Spleen (tissue), 11 donors: ENCODE data around the gene AGRN. TPM values are rescaled to one million over a fixed set of nuclear protein-coding genes. Genes with fewer than 3 reads are reported as not detected.

Experiments used
- DNase-seq: peaks from one replicate; pipeline ENCODE4 v3.0.0-alpha.2; 2020
- H3K27ac ChIP-seq, 8 donors: fragments of 200-600 bp; sonication (generic) in 7 of 8; 1 replicate in 4 of 8; 2 replicates in 4 of 8; pipeline versions ENCODE4 v1.5.0 to v1.8.0; 2016 to 2021; ENCODE audit warnings: inconsistent platforms in 4 of 8, mild to moderate bottlenecking in 4 of 8, moderate library complexity in 1 of 8
- H3K27me3 ChIP-seq, 7 donors: fragments of 200-600 bp; sonication (generic) in 6 of 7; replicated peaks in 1 of 7; 1 replicate in 4 of 7; 2 replicates in 3 of 7; pipeline versions ENCODE4 v1.5.0 to v1.8.0; 2016 to 2021; ENCODE audit warnings: inconsistent platforms in 3 of 7, mild to moderate bottlenecking in 1 of 7
- H3K36me3 ChIP-seq, 6 donors: fragments of 200-600 bp; sonication (generic) in 5 of 6; 1 replicate in 4 of 6; 2 replicates in 2 of 6; pipeline versions ENCODE4 v1.5.0 to v1.8.0; 2016 to 2021; ENCODE audit warnings: inconsistent platforms in 2 of 6
- H3K4me1 ChIP-seq, 6 donors: fragments of 200-600 bp; sonication (generic) in 5 of 6; 1 replicate in 3 of 6; 2 replicates in 3 of 6; pipeline versions ENCODE4 v1.5.0 to v1.8.0; 2016 to 2021; ENCODE audit warnings: inconsistent platforms in 3 of 6
- H3K4me3 ChIP-seq, 8 donors: fragments of 200-600 bp; sonication (generic) in 7 of 8; 1 replicate in 4 of 8; 2 replicates in 4 of 8; pipeline versions ENCODE4 v1.5.0 to v1.8.0; 2016 to 2021; ENCODE audit warnings: inconsistent platforms in 4 of 8, mild to moderate bottlenecking in 4 of 8, moderate library complexity in 2 of 8
- H3K9me3 ChIP-seq, 8 donors: fragments of 200-600 bp; sonication (generic) in 7 of 8; 1 replicate in 4 of 8; 2 replicates in 4 of 8; pipeline versions ENCODE4 v1.5.0 to v1.8.0; 2016 to 2021; ENCODE audit warnings: inconsistent platforms in 4 of 8
- POLR2A ChIP-seq, 3 donors: fragments of 450-650 bp; IDR thresholded peaks; one replicate each; pipeline ENCODE4 v1.5.1; 2017; ENCODE audit warnings: antibody characterized with exemption in 3 of 3, mild to moderate bottlenecking in 1 of 3
- POLR2AphosphoS5 ChIP-seq, 3 donors: sonication (generic); formaldehyde crosslinking; IDR thresholded peaks; one replicate each; pipeline ENCODE4 v1.5.1; 2017; ENCODE audit warnings: antibody characterized with exemption in 3 of 3
- WGBS, 5 donors: extraction: QIAGEN DNeasy Blood & Tissue Kit in 3 of 5; methylation state at CpG; one replicate each; pipeline versions ENCODE4 v1.1.5 to v1.1.7; 2013 to 2018; 5-methylcytosine and 5-hydroxymethylcytosine counted together
- intact Hi-C: fragments of 100-400 bp; cut with DNase I; formaldehyde crosslinking; loops from one replicate; pipeline ENCODE4 v1.15.0; 2023; ENCODE audit warnings: low total_unique reads
- polyA plus RNA-seq, 3 donors: library from polyadenylated mRNA; stranded (reverse); fragments of 200-250 nt; gene quantifications; one replicate each; pipeline ENCODE4 v1.2.1, GENCODE V29; 2013
- total RNA-seq, 7 donors: library from RNA; depleted of rRNA in 3 of 7; stranded (reverse); fragments of >200 nt in 3 of 7; fragmentation: NEBNext Ultra II Directional in 4 of 7; extraction: Animal tissue kit (Norgen Biotek cat#: 25700) in 4 of 7; gene quantifications; one replicate each; pipeline versions ENCODE4 v1.1.0 to v1.2.1, GENCODE V29; 2016 to 2021
- TF ChIP-seq, protein P1 (sequence below), 11 experiments: fragments of 200-600 bp in 7 of 11; fragments of 450-650 bp in 4 of 11; sonication (generic) in 4 of 11; IDR thresholded peaks in 8 of 11; conservative IDR thresholded peaks in 3 of 11; 1 replicate in 7 of 11; 2 replicates in 4 of 11; pipeline versions ENCODE4 v1.4.0 to v1.8.0; 2016 to 2021; ENCODE audit warnings: antibody characterized with exemption in 11 of 11, inconsistent platforms in 4 of 11, mild to moderate bottlenecking in 1 of 11
- donor health status: healthy with polysubstance abuse.
- donor health status: DM: no; HTN: no; CAD: no; lungs with moderate emphysema.
- donor health status: DM: no; HTN: no; CAD: no.
- donor health status: Bipolar disorder and iron deficiency.
- donor health status: healthy.
- donor health status: DM: no; HTN: no; CAD: no.
- donor health status: DM: yes; HTN: yes; CAD: no.

The AGRN gene
- total and polyA plus RNA-seq, 10 donors, result 4.6 to 27.2 (median 14.5) TPM

- no peaks in the 10 kb centered on the region for H3K36me3 ChIP-seq
- H3K4me1 ChIP-seq, result peaks cover 12 to 45% (median 30%) of the 10 kb centered on the region in 6 donors
- H3K9me3 ChIP-seq, result no peaks in the 10 kb centered on the region
- intact Hi-C loops, result no loop called here
- H3K4me3 ChIP-seq, result peak overlapping the region; percentile 43 to 87 (median 62)
- TF ChIP-seq POLR2AphosphoS5 (IDR thresholded peaks at IDR 0.05), result no peak
- TF ChIP-seq, protein P1, sequence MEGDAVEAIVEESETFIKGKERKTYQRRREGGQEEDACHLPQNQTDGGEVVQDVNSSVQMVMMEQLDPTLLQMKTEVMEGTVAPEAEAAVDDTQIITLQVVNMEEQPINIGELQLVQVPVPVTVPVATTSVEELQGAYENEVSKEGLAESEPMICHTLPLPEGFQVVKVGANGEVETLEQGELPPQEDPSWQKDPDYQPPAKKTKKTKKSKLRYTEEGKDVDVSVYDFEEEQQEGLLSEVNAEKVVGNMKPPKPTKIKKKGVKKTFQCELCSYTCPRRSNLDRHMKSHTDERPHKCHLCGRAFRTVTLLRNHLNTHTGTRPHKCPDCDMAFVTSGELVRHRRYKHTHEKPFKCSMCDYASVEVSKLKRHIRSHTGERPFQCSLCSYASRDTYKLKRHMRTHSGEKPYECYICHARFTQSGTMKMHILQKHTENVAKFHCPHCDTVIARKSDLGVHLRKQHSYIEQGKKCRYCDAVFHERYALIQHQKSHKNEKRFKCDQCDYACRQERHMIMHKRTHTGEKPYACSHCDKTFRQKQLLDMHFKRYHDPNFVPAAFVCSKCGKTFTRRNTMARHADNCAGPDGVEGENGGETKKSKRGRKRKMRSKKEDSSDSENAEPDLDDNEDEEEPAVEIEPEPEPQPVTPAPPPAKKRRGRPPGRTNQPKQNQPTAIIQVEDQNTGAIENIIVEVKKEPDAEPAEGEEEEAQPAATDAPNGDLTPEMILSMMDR (IDR thresholded peaks at IDR 0.05 in 8 of 11, conservative IDR thresholded peaks at IDR 0.05 in 3 of 11), result peak in 4 of 11 experiments; percentile 38 to 44 (median 41)
- peak overlapping the region in 1 of 8 donors; percentile 29 for H3K27ac ChIP-seq
- H3K27me3 ChIP-seq, result peaks cover 0 to 74% (median 64%) of the 10 kb centered on the region in 7 donors
- peak; percentile 85 for DNase-seq
- 1 to 3% (median 2%) methylated on average over 31 to 48 of the region's 48 CpGs for WGBS, 5 donors
Measured at GRCh38 chr1:1058921-1059493, 39.1 kb downstream of the AGRN start.

DNA sequence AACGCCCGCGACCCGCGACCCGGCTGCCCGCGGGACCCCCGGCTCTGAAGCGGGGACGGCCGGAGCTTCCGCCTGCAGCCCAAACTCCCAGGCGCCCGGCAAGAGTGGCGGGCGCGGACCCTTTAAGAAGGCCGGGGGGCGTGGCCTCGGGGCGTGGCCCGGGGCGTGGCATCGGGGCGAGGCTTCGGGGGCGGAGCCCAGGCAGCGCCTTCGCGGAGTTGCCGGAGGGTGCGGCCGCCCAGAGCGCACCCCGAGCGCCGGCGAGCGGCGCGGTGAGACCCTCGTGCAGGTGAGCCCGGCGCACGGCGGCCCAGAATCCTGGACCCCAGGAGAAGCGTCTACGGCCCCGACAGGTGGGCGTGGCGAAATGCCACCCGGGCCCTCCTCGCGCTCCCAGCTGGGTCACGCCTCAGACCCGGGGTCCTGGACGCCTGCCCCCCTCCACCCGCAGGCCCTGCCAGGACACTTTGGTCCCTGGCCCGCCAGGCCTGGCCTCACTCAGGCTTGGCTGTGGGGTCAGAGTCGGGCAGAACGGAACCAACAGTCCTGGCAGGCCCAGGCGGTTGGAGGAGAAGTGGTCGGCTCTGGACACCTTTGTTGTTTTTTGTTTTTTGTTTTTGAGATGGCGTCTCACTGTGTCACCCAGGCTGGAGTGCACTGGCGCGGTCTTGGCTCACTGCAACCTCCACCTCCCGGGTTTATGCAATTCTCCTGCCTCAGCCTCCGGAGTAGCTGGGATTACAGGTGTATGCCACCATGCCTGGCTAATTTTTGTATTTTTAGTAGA is 39.8 kb downstream of the AGRN start:
- TF ChIP-seq POLR2A (IDR thresholded peaks at IDR 0.05) (no peak), POLR2AphosphoS5 (IDR thresholded peaks at IDR 0.05) (peak in 1 of 3 donors; percentile 28)
- TF ChIP-seq, protein P1 (IDR thresholded peaks at IDR 0.05 in 8 of 11, conservative IDR thresholded peaks at IDR 0.05 in 3 of 11), result peak in 2 of 11 experiments; percentile 22 to 51
- peak; percentile 96 for DNase-seq
- Histone ChIP-seq H3K4me3 (peak overlapping the region; percentile 43 to 87 (median 62)), H3K36me3 (no peaks in the 10 kb centered on the region), H3K27ac (peak overlapping the region in 1 of 8 donors; percentile 29), H3K27me3 (peaks cover 0 to 81% (median 71%) of the 10 kb centered on the region in 7 donors), H3K9me3 (no peaks in the 10 kb centered on the region), H3K4me1 (peaks cover 17 to 51% (median 35%) of the 10 kb centered on the region in 6 donors)
- intact Hi-C loops, result loop anchor here (5.0 kb wide), 1 partner anchor 72 kb away; no protein-coding TSS in a partner anchor
- WGBS, 5 donors, result 3 to 24% (median 4%) methylated on average over 8 to 69 of the region's 69 CpGs

DNA sequence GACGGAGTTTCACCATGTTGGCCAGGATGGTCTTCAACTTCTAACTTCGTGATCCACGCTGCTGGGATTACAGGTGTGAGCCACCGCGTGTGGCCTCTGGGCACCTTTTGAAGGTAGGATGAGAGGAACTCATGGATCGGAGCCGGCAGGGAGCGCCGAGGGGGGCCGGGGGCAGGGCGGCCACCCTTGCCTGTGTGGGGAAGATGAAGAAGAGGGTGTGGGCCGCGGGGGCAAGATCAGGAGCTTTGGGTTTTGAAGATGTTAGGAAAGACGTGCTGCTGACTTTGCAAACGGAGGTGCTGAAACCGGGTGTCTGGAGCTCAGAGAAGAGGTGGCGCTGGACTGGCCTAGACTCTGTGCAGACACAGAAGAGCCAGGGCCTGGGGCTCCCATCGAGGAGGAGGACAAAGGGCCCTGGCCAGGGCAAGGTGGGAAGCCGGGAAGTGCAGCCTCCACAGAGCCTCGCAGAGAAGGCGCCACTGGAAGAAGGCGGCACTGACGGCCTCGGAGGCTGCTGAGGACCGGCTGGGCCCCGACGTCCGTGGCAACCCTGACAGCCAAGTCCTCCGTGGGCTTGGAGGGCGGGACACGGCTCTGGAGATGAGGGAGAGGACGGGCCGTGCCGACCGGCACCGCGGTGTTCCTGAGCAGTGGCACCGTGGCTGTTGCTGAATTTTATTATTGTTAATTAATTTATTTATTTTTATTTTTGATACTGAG is 40.5 kb downstream of the AGRN start:
- Histone ChIP-seq H3K27me3 (peaks cover 0 to 85% (median 71%) of the 10 kb centered on the region in 7 donors), H3K4me3 (peak overlapping the region in 3 of 8 donors; percentile 56 to 87 (median 70)), H3K27ac (no peak overlapping the region), H3K4me1 (peaks cover 17 to 51% (median 35%) of the 10 kb centered on the region in 6 donors), H3K9me3 (no peaks in the 10 kb centered on the region), H3K36me3 (no peaks in the 10 kb centered on the region)
- intact Hi-C loops, result loop anchor here (5.0 kb wide), 1 partner anchor 73 kb away; no protein-coding TSS in a partner anchor
- no peak for DNase-seq
- TF ChIP-seq, protein P1 (IDR thresholded peaks at IDR 0.05 in 8 of 11, conservative IDR thresholded peaks at IDR 0.05 in 3 of 11), result no peak
- TF ChIP-seq POLR2A (IDR thresholded peaks at IDR 0.05) (no peak), POLR2AphosphoS5 (IDR thresholded peaks at IDR 0.05) (no peak)
- 52 to 58% (median 53%) methylated on average over 38 of the region's 38 CpGs for WGBS, 5 donors
